Transverse colon (tissue), 3 donors: Measurements from ENCODE around the gene KLK8.

Source experiments
- CTCF ChIP-seq, 5 experiments: fragments of 200-600 bp in 3 of 5; fragments of 450-650 bp in 2 of 5; sonication (generic) in 3 of 5; IDR thresholded peaks; 1 replicate in 2 of 5; 2 replicates in 3 of 5; pipeline ENCODE4 v1.5.1; 2016 to 2017; ENCODE audit warnings: antibody characterized with exemption in 5 of 5, inconsistent platforms in 3 of 5, mild to moderate bottlenecking in 2 of 5, moderate library complexity in 1 of 5
- POLR2A ChIP-seq: fragments of 450-650 bp; IDR thresholded peaks from one replicate; pipeline ENCODE4 v1.6.1; 2016; ENCODE audit warnings: antibody characterized with exemption, mild to moderate bottlenecking, moderate library complexity

- no peak for TF ChIP-seq CTCF (IDR thresholded peaks at IDR 0.05)
- TF ChIP-seq POLR2A = no peak
These were observed 978 bp downstream of the KLK8 start for GRCh38 chr19:51000426-51000825.
